GM12878 (cell line): ENCODE measurements around the gene ITPR2. TPM values are rescaled to one million over a fixed set of nuclear protein-coding genes. Genes with fewer than 3 reads are reported as not detected.

ENCODE experiments used
- ATAC-seq: fragments of 200-7000 bp; cut with Tn5 transposase; 3 replicates; pipeline ENCODE4 v1.9.1; 2020; ENCODE audit warnings: mild to moderate bottlenecking, moderate library complexity
- BruUV-seq: library from RNA; stranded (reverse); fragments of 400-500 nt; replicated peaks from 2 replicates; lab custom pipeline; 2021; lab: Mats Ljungman, UMichigan
- CTCF ChIA-PET: fragments of 300-600 bp; sonication (Branson Sonifier 250); formaldehyde crosslinking; extraction: SDS; loops from one replicate; lab custom pipeline; 2021; ENCODE audit warnings: inconsistent platforms; lab: Yijun Ruan, JAX
- POLR2A ChIA-PET: fragments of 350-600 bp; formaldehyde crosslinking; extraction: SDS; loops from one replicate; lab custom pipeline; 2021; ENCODE audit warnings: inconsistent platforms; lab: Charles Lee
- RAD21 ChIA-PET: fragments of 300-600 bp; sonication (Branson Sonifier 250); formaldehyde crosslinking; loops from one replicate; lab custom pipeline; 2023; ENCODE audit warnings: antibody characterized with exemption; ENCODE audit not compliant: unreplicated experiment; lab: Charles Lee
- SMC1A ChIA-PET: fragments of 300-600 bp; sonication (Branson Sonifier 250); formaldehyde crosslinking; loops from one replicate; lab custom pipeline; 2023; ENCODE audit not compliant: unreplicated experiment, uncharacterized antibody; lab: Charles Lee
- DNase-seq: peaks from one replicate; pipeline ENCODE4 v3.0.0-alpha.2; 2011; ENCODE audit warnings: low read depth, low spot score
- FAIRE-seq: peaks from 3 replicates; lab custom pipeline; 2011; peaks lifted over from hg19 to GRCh38; lab: Jason Lieb, UNC
- H2AFZ ChIP-seq: 2 replicates; pipeline ENCODE4 v1.6.0; 2011; ENCODE audit warnings: low read depth, low read length, control low read depth; ENCODE audit not compliant: control insufficient read depth
- H3K27ac ChIP-seq: 2 replicates; pipeline ENCODE4 v1.5.1; 2011; ENCODE audit warnings: control low read depth; ENCODE audit not compliant: control insufficient read depth, insufficient read depth
- H3K27me3 ChIP-seq, 2 experiments: replicated peaks in 1 of 2; 2 replicates each; pipeline versions ENCODE4 v1.6.0 to v1.6.1; 2011; ENCODE audit warnings: low read length in 1 of 2; ENCODE audit not compliant: control insufficient read depth in 2 of 2, insufficient read depth in 2 of 2
- H3K36me3 ChIP-seq, 2 experiments: 2 replicates each; pipeline ENCODE4 v1.5.1; 2011; ENCODE audit warnings: low read length in 1 of 2; ENCODE audit not compliant: control insufficient read depth in 2 of 2, insufficient read depth in 2 of 2
- H3K4me1 ChIP-seq: 2 replicates; pipeline ENCODE4 v1.6.1; 2011; ENCODE audit warnings: mild to moderate bottlenecking, low read length, moderate library complexity, mixed read lengths; ENCODE audit not compliant: control insufficient read depth, insufficient read depth
- H3K4me2 ChIP-seq: 2 replicates; pipeline ENCODE4 v1.6.0; 2011; ENCODE audit warnings: control low read depth; ENCODE audit not compliant: control insufficient read depth, insufficient read depth
- H3K4me3 ChIP-seq: fragments of 200-600 bp; sonication (generic); 2 replicates; pipeline ENCODE4 v1.5.1; 2016
- H3K79me2 ChIP-seq: 2 replicates; pipeline ENCODE4 v1.6.0; 2011; ENCODE audit warnings: low read length; ENCODE audit not compliant: control insufficient read depth, insufficient read depth
- H3K9ac ChIP-seq: 2 replicates; pipeline ENCODE4 v1.8.0; 2011; ENCODE audit warnings: low read length, control low read depth, mixed read lengths; ENCODE audit not compliant: control insufficient read depth, insufficient read depth
- H3K9me3 ChIP-seq: replicated peaks from 3 replicates; pipeline ENCODE4 v1.5.1; 2011; ENCODE audit warnings: mild to moderate bottlenecking, low read length; ENCODE audit not compliant: control insufficient read depth, insufficient read depth
- H4K20me1 ChIP-seq: 2 replicates; pipeline ENCODE4 v1.6.0; 2011; ENCODE audit not compliant: control insufficient read depth, insufficient read depth
- CTCF ChIP-seq, 3 experiments: IDR thresholded peaks in 2 of 3; conservative IDR thresholded peaks in 1 of 3; 2 replicates each; pipeline ENCODE4 v1.5.1; 2011; ENCODE audit warnings: low read depth in 3 of 3, low read length in 3 of 3, mild to moderate bottlenecking in 3 of 3, control low read depth in 2 of 3, moderate library complexity in 2 of 3, inconsistent platforms in 1 of 3, mixed read lengths in 1 of 3; ENCODE audit not compliant: control insufficient read depth in 2 of 3, insufficient read depth in 1 of 3; ENCODE audit errors: extremely low read depth in 1 of 3
- NRF1 ChIP-seq: conservative IDR thresholded peaks from 2 replicates; pipeline ENCODE4 v1.6.1; 2011; ENCODE audit warnings: mild to moderate bottlenecking, low read depth, low read length, improper control_type of control experiment
- PAX5 ChIP-seq: IDR thresholded peaks from 2 replicates; pipeline ENCODE4 v1.6.1; 2011; ENCODE audit warnings: low read depth, low read length, borderline replicate concordance
- POU2F2 ChIP-seq: IDR thresholded peaks from 3 replicates; pipeline ENCODE4 v1.6.1; 2011; ENCODE audit warnings: low read depth, mild to moderate bottlenecking, low read length, borderline replicate concordance
- RAD21 ChIP-seq: IDR thresholded peaks from 2 replicates; pipeline ENCODE4 v1.6.1; 2011; ENCODE audit warnings: mild to moderate bottlenecking, low read depth, low read length, moderate library complexity; ENCODE audit not compliant: insufficient read depth
- SMC3 ChIP-seq: IDR thresholded peaks from 2 replicates; pipeline ENCODE4 v1.6.1; 2011; ENCODE audit warnings: low read length, improper control_type of control experiment, borderline replicate concordance
- SREBF1 ChIP-seq: IDR thresholded peaks from 2 replicates; pipeline ENCODE4 v1.6.1; 2012; ENCODE audit warnings: mild to moderate bottlenecking, low read length
- STAT1 ChIP-seq: fragments of 450-650 bp; conservative IDR thresholded peaks from 2 replicates; pipeline ENCODE4 v1.6.1; 2014; ENCODE audit warnings: antibody characterized with exemption, mild to moderate bottlenecking
- TCF3 ChIP-seq: IDR thresholded peaks from 2 replicates; pipeline ENCODE4 v1.6.1; 2012; ENCODE audit warnings: low read depth, mild to moderate bottlenecking, low read length, borderline replicate concordance; ENCODE audit not compliant: insufficient read depth
- WGBS: methylation state at CpG from one replicate; pipeline ENCODE4 v1.1.6; 2016; ENCODE audit warnings: low lambda C conversion rate; ENCODE audit not compliant: insufficient replicate concordance, insufficient coverage; ENCODE audit errors: missing lambda C conversion rate; 5-methylcytosine and 5-hydroxymethylcytosine counted together
- in situ Hi-C: fragments of 300-500 bp; cut with MboI; formaldehyde crosslinking; loops from 9 replicates; pipeline ENCODE4 v1.14.3; 2018; ENCODE audit warnings: mixed read lengths
- intact Hi-C: fragments of 100-400 bp; cut with micrococcal nuclease; formaldehyde crosslinking; loops from one replicate; pipeline ENCODE4 v1.14.2; 2022; ENCODE audit not compliant: unreplicated experiment
- polyA plus RNA-seq, 11 experiments: library from polyadenylated mRNA; depleted of rRNA in 4 of 11; unstranded in 6 of 11; stranded (reverse) in 5 of 11; fragments of >200 nt; fragmentation: Nextera tagmentation in 4 of 11; fragmentation: Illumina TruSeq in 1 of 11; extraction: Ambion mirVana in 4 of 11; extraction: Trizol in 1 of 11; gene quantifications; 1 replicate in 1 of 11; 2 replicates in 10 of 11; pipeline versions ENCODE4 v1.2.1 to v1.2.3, GENCODE V29; 2011 to 2016; ENCODE audit warnings: inconsistent platforms in 2 of 11, missing spikeins in 2 of 11, low read depth in 1 of 11
- total RNA-seq, 4 experiments: library from RNA; depleted of rRNA in 3 of 4; stranded (reverse); fragments of >200 nt in 3 of 4; fragmentation: Illumina TruSeq in 1 of 4; extraction: Trizol in 1 of 4; gene quantifications; 2 replicates each; pipeline versions ENCODE4 v1.2.1 to v1.2.3, GENCODE V29; 2013 to 2021

Gene ITPR2
- total and polyA plus RNA-seq, 10 of the 15 experiments (the other 5 are each of a cell fraction or from before 2014, with no cell fraction given): 7.5 to 76.2 (median 47.1) TPM

- H3K4me1 ChIP-seq: no peaks in the 10 kb centered on the region
- no peaks in the 10 kb centered on the region for H3K27me3 ChIP-seq
- in situ Hi-C loops: no loop called here
- CTCF ChIA-PET: interaction anchor here (0.6 to 2.9 kb wide), 58 partner anchors 9 to 1812 kb away, joined by 3 to 24 read pairs (median 4); partner anchors contain the start of gene ITPR2
- H3K79me2 ChIP-seq: no peaks in the 10 kb centered on the region
- H3K9ac ChIP-seq: no peak overlapping the region
- FAIRE-seq: no peak
- H3K4me3 ChIP-seq: no peak overlapping the region
- ATAC-seq: peak; percentile 78
- no TSS peak for BruUV-seq
- WGBS: 52% methylated on average over 1 of the region's 1 CpG
- SMC1A ChIA-PET: interaction anchor here (0.6 to 2.2 kb wide), 25 partner anchors 9 to 604 kb away, joined by 3 to 10 read pairs (median 3); no protein-coding TSS in a partner anchor
- H3K27ac ChIP-seq: no peak overlapping the region
- intact Hi-C loops: no loop called here
- TF ChIP-seq RAD21 (peak; percentile 56), SMC3 (peak; percentile 53; the same call in 1 of the 2 replicates), CTCF (IDR thresholded peaks at IDR 0.05 in 2 of 3, conservative IDR thresholded peaks at IDR 0.05 in 1 of 3; ENCODE audit: control insufficient read depth in 2 of 3, extremely low read depth in 1 of 3, insufficient read depth in 1 of 3, low read depth in 3 of 3, low read length in 3 of 3) (peak; percentile 14 to 53 (median 28); a peak in 3 of 6 replicates), TCF3 (no peak), POU2F2 (no peak), PAX5 (no peak), SREBF1 (0 out of 2 replicates have a peak, but pooled peaks have one; percentile 21), STAT1 (no peak), NRF1 (no peak)
- H3K9me3 ChIP-seq: no peaks in the 10 kb centered on the region
- no peak for DNase-seq
- POLR2A ChIA-PET: no interaction called here
- H3K4me2 ChIP-seq: no peak overlapping the region
- no peaks in the 10 kb centered on the region for H4K20me1 ChIP-seq
- H3K36me3 ChIP-seq: peaks cover 4 to 20% of the 10 kb centered on the region in 2 experiments
- RAD21 ChIA-PET: interaction anchor here (0.7 to 3.0 kb wide), 16 partner anchors 14 to 604 kb away, joined by 3 to 11 read pairs (median 4); no protein-coding TSS in a partner anchor
- no peak overlapping the region for H2AFZ ChIP-seq
These were observed 131.3 kb downstream of the ITPR2 start for GRCh38 chr12:26701604-26702215.
